ENCODE data around the gene TRPM5. TPM values are rescaled to one million over a fixed set of nuclear protein-coding genes. Genes with fewer than 3 reads are reported as not detected.

The TRPM5 gene
- total RNA-seq, 1 donor from 2014 or later, result 0.09 TPM

DNA sequence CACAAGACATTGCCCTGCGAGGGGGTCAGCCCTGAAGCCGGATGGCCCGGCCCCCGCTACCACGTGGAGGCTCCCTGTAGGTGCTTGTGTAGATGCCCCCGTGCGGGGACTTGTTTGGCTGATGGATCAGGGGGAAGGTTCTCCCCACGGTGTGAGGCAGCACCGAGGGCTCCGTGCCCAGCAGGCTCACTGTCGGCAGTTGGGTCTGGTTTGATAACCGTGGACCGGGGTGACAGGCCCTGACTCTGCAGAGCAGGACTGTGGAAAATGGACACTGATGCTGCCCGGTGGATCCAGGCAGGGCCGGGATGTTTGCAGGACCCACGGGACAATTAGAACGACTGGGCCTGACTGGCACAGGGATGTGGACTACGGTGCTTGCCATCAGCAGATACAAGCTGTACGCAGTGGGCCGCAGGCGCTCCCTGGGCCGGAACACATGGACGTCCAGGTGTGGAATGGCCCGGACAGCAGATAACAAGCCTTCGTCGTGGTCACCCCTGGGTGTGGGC lies 19.5 kb upstream of the TRPM5 start:
- Mint-ChIP-seq H3K9me3 (no peaks in the 10 kb centered on the region), H3K36me3 (ENCODE audit: low read depth) (no peaks in the 10 kb centered on the region), H3K4me3 (no peak overlapping the region), H3K27ac (ENCODE audit: unreplicated experiment) (no peak overlapping the region), H3K4me1 (no peaks in the 10 kb centered on the region), H3K27me3 (ENCODE audit: low read depth) (peaks cover 1% of the 10 kb centered on the region)
- no peak for DNase-seq (ENCODE audit: low read depth, low spot score)
- TF ChIP-seq, protein P1, sequence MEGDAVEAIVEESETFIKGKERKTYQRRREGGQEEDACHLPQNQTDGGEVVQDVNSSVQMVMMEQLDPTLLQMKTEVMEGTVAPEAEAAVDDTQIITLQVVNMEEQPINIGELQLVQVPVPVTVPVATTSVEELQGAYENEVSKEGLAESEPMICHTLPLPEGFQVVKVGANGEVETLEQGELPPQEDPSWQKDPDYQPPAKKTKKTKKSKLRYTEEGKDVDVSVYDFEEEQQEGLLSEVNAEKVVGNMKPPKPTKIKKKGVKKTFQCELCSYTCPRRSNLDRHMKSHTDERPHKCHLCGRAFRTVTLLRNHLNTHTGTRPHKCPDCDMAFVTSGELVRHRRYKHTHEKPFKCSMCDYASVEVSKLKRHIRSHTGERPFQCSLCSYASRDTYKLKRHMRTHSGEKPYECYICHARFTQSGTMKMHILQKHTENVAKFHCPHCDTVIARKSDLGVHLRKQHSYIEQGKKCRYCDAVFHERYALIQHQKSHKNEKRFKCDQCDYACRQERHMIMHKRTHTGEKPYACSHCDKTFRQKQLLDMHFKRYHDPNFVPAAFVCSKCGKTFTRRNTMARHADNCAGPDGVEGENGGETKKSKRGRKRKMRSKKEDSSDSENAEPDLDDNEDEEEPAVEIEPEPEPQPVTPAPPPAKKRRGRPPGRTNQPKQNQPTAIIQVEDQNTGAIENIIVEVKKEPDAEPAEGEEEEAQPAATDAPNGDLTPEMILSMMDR (conservative IDR thresholded peaks at IDR 0.05), result no peak

DNA sequence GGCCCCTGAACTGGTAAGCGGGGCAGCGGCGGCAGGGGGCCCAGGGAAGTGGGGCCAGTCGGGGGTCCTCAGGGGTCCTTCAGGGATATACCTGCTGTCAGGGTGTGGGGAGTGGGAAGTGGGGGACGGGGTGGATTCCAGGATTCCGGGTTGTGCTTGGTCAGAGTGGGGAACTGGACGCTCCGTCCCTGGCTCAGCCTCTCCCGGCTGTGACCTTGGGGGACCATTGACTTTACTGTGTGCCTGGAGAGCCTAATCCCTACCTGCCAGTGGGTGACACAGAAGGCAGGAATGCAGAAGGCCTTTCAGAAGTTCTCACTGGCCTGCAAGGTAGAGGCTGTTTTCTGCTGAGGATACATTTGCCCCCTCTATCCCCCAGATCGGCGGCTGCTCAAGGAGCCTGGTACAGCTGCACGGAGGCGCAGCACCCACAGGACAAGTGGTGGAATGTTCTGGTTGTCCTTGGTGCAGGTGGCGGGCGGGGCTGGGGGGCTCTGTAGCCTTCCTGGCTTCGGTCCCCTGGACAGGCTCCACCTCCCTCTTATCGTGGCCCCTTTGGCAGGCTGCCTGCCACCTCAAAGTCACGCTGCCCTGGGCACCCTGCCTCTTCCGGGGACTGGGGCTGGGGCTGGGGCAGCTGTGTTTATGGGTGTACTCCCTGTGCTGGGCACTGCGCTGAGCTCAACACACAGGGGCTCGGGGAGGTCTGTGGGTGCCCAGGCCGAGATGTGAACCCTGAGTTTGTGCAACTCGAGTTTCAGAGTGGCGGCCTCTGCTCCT lies 18.9 kb upstream of the TRPM5 start:
- DNase-seq (ENCODE audit: low read depth, low spot score), result no peak
- H3K36me3 Mint-ChIP-seq (ENCODE audit: low read depth), result no peaks in the 10 kb centered on the region
- TF ChIP-seq, protein P1 (conservative IDR thresholded peaks at IDR 0.05), result no peak
- no peak overlapping the region for H3K4me3 Mint-ChIP-seq
- peaks cover 2% of the 10 kb centered on the region for H3K27me3 Mint-ChIP-seq (ENCODE audit: low read depth)
- no peak overlapping the region for H3K27ac Mint-ChIP-seq (ENCODE audit: unreplicated experiment)
- no peaks in the 10 kb centered on the region for H3K4me1 Mint-ChIP-seq
- H3K9me3 Mint-ChIP-seq, result no peaks in the 10 kb centered on the region

DNA sequence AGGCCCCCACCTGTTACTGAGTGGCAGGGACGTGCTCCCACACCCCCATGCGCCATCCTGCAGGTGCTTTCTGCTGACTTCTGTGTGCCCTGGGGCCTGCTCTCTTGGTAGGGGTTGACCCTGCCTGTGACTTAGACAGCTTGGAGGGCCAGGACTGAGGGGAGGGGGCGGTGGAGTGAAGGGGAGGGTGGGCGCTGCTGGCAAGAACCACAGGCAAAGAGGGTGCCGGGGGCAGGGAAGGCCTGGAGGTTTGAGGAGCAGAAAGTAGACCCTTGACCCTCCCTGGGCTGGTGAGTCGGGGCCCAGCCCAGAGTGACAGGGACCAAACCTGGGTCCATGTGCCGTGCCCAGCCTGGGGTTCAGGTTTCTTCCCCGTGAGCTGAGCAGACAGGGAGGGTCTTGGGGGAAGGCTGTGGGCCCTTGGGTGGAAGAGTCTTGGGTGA lies 18.2 kb upstream of the TRPM5 start:
- Mint-ChIP-seq H3K9me3 (no peaks in the 10 kb centered on the region), H3K27ac (ENCODE audit: unreplicated experiment) (no peak overlapping the region), H3K36me3 (ENCODE audit: low read depth) (no peaks in the 10 kb centered on the region), H3K4me1 (no peaks in the 10 kb centered on the region), H3K27me3 (ENCODE audit: low read depth) (peaks cover 4% of the 10 kb centered on the region), H3K4me3 (no peak overlapping the region)
- TF ChIP-seq, protein P1 (conservative IDR thresholded peaks at IDR 0.05), result no peak
- no peak for DNase-seq (ENCODE audit: low read depth, low spot score)

DNA sequence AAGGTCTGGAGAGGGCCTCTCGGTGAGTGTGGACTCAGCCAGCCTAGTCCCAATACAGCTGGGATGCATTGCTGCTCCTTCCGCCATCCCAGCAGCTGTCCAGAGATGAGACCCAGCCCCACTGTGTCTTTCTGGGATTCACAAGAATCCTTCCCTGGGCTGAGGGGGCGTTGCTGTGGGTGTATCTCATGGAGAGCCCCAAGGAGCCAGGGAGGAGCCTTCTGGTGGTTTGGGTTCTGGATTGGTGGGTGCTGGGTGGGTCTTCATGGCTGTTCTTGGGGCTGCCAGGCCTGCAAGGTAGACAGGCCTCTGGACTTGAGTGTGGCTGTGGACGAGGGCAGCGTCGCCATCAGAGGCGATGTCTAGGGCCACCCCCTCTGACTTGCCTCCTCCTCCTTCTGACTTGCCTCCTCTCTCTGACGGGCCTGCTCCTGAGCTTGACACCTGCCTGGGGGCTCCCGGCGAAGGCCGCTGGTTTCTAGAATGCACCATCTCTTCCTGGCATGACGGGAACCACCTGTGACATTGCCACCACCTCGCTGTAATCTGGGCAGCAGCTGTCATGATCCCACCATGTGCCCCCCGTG lies 17.7 kb upstream of the TRPM5 start:
- no peak overlapping the region for H3K4me3 Mint-ChIP-seq
- no peak overlapping the region for H3K27ac Mint-ChIP-seq (ENCODE audit: unreplicated experiment)
- no peak for DNase-seq (ENCODE audit: low read depth, low spot score)
- no peaks in the 10 kb centered on the region for H3K36me3 Mint-ChIP-seq (ENCODE audit: low read depth)
- TF ChIP-seq, protein P1 (conservative IDR thresholded peaks at IDR 0.05), result no peak
- no peaks in the 10 kb centered on the region for H3K4me1 Mint-ChIP-seq
- peaks cover 8% of the 10 kb centered on the region for H3K27me3 Mint-ChIP-seq (ENCODE audit: low read depth)
- no peaks in the 10 kb centered on the region for H3K9me3 Mint-ChIP-seq

DNA sequence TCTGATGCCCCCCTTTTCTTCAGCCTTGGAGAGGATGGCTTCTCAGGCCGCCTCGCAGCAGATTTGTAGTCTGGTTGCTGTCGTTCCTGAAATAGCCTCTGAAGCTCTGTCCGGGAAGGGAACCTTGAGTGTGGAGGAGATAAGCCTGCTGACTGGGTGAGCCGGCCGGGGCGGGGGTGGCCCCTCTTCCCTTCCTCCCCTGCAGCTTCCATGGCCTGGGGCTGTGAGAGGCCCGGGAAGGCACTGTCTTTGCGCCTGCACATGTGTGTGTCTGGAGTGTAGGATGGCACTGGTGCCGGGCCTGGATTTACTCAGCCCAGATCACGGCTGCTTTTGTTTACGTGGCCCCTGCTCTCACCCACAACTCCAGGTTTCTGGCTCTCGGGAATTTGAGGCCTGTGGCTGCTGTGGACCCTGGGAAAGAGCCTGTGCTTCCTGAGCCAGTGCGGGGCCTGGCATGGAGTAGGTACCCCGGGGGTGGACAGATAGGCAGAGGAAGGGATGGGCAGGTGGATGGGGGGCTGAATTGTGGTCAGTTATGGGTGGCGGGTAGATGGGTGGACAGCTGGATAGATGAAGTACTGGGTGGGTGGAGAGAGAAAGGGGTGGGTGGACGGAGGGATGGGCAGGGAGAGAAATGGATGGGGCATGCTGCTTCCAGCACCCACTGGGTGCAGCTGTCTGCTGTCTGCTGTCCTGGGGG lies 17.1 kb upstream of the TRPM5 start:
- DNase-seq (ENCODE audit: low read depth, low spot score), result no peak
- Mint-ChIP-seq H3K9me3 (no peaks in the 10 kb centered on the region), H3K4me3 (no peak overlapping the region), H3K4me1 (no peaks in the 10 kb centered on the region), H3K36me3 (ENCODE audit: low read depth) (no peaks in the 10 kb centered on the region), H3K27me3 (ENCODE audit: low read depth) (peaks cover 10% of the 10 kb centered on the region), H3K27ac (ENCODE audit: unreplicated experiment) (peak overlapping the region; percentile 6)
- TF ChIP-seq, protein P1 (conservative IDR thresholded peaks at IDR 0.05), result no peak

Measured in neural crest cell (in vitro differentiated cells).